SJSA1 (cell line): ENCODE measurements around the gene TIMM44. TPM values are rescaled to one million over a fixed set of nuclear protein-coding genes. Genes with fewer than 3 reads are reported as not detected.

Experiments
- DNase-seq, 2 experiments: peaks; one replicate each; pipeline ENCODE4 v3.0.0-alpha.2; 2015 to 2020; ENCODE audit warnings: low spot score in 2 of 2, low read depth in 1 of 2
- H3K27ac ChIP-seq: fragments of 250-450 bp; sonication (Bioruptor Pico); 2 replicates; pipeline ENCODE4 v1.5.1; 2020; ENCODE audit warnings: mild to moderate bottlenecking, moderate library complexity
- H3K27me3 ChIP-seq: fragments of 250-450 bp; sonication (Bioruptor Pico); replicated peaks from 2 replicates; pipeline ENCODE4 v1.5.1; 2020; ENCODE audit warnings: mild to moderate bottlenecking, moderate library complexity
- H3K36me3 ChIP-seq: fragments of 250-450 bp; sonication (Bioruptor Pico); 2 replicates; pipeline ENCODE4 v1.5.1; 2020; ENCODE audit warnings: mild to moderate bottlenecking
- H3K4me1 ChIP-seq: fragments of 250-450 bp; sonication (Bioruptor Pico); replicated peaks from 2 replicates; pipeline ENCODE4 v1.6.1; 2021; ENCODE audit warnings: mild to moderate bottlenecking
- H3K4me3 ChIP-seq: fragments of 250-450 bp; sonication (Bioruptor Pico); 2 replicates; pipeline ENCODE4 v1.5.1; 2020; ENCODE audit warnings: mild to moderate bottlenecking
- H3K9me3 ChIP-seq: fragments of 250-450 bp; sonication (Bioruptor Pico); replicated peaks from 2 replicates; pipeline ENCODE4 v1.5.1; 2020; ENCODE audit warnings: mild to moderate bottlenecking
- total RNA-seq: library from RNA; depleted of rRNA; stranded (reverse); fragments of >200 nt; shearing (Covaris generic); gene quantifications from 2 replicates; pipeline ENCODE4 v1.2.3, GENCODE V29; 2014

Gene TIMM44
- total RNA-seq, 1 experiment from 2014 or later, result 65.3 TPM

- Histone ChIP-seq H3K9me3 (no peaks in the 10 kb centered on the region), H3K4me3 (no peak within 1 kb of the TSS), H3K4me1 (peaks cover 24% of the 10 kb centered on the region), H3K27ac (no peak within 1 kb of the TSS), H3K27me3 (peaks cover 39% of the 10 kb centered on the region), H3K36me3 (peaks cover 27% of the 10 kb centered on the region)
- DNase-seq, result no peak
Observed at GRCh38 chr19:7914598-7915045, 28.8 kb downstream of the TIMM44 start, which contains the start of gene TGFBR3L. Gene TGFBR3L (plus strand): TSS chr19:7914830.

DNA sequence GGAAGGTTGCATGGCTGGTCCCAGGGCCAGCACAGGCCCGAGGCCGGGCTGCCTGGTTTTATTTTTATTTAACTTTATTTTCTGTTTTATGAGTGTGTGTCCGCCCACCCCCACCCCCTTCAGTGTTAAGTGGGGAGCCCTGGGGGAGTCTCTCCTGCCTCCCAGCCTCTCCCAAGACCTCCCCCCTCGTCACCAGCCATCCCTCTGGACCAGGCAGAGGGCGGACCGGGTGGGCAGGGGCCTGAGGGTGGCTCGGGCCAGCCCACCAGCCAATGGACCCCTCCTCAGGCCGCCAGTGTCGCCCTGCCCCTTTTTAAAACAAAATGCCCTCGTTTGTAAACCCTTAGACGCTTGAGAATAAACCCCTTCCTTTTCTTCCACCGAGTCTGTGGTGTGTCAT lies 29.4 kb downstream of the TIMM44 start:
- H3K27me3 ChIP-seq, result peaks cover 39% of the 10 kb centered on the region
- H3K9me3 ChIP-seq, result no peaks in the 10 kb centered on the region
- peaks cover 24% of the 10 kb centered on the region for H3K4me1 ChIP-seq
- peaks cover 30% of the 10 kb centered on the region for H3K36me3 ChIP-seq
- no peak overlapping the region for H3K27ac ChIP-seq
- H3K4me3 ChIP-seq, result no peak overlapping the region
- DNase-seq, result no peak

DNA sequence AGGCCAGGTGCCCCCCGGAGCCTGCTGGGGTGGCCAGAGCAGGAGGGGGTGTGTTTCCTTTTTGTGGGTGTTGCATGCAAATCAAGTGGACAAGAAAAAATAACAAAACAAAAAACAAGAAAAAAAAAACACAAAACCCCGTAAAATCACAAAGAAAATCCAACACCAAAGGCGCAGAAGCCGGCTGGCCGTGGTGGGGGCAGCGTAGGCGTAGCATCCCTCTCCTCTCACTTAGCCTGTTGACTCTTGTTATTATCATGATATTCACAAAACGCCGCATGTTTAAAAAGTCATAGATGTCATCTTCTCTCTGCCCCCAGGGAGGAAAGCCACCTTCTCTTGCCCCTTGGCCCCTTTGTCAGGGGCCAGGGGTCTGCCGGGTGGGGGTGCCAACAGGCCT lies 29.8 kb downstream of the TIMM44 start:
- Histone ChIP-seq H3K4me3 (no peak overlapping the region), H3K9me3 (no peaks in the 10 kb centered on the region), H3K4me1 (peaks cover 24% of the 10 kb centered on the region), H3K27me3 (peaks cover 39% of the 10 kb centered on the region), H3K36me3 (peaks cover 32% of the 10 kb centered on the region), H3K27ac (no peak overlapping the region)
- no peak for DNase-seq

GRCh38 chr19:7912697-7913564 lies 30.5 kb downstream of the TIMM44 start:
- peaks cover 22% of the 10 kb centered on the region for H3K4me1 ChIP-seq
- no peak overlapping the region for H3K4me3 ChIP-seq
- peaks cover 32% of the 10 kb centered on the region for H3K36me3 ChIP-seq
- no peak for DNase-seq
- no peaks in the 10 kb centered on the region for H3K9me3 ChIP-seq
- no peak overlapping the region for H3K27ac ChIP-seq
- peaks cover 33% of the 10 kb centered on the region for H3K27me3 ChIP-seq

DNA sequence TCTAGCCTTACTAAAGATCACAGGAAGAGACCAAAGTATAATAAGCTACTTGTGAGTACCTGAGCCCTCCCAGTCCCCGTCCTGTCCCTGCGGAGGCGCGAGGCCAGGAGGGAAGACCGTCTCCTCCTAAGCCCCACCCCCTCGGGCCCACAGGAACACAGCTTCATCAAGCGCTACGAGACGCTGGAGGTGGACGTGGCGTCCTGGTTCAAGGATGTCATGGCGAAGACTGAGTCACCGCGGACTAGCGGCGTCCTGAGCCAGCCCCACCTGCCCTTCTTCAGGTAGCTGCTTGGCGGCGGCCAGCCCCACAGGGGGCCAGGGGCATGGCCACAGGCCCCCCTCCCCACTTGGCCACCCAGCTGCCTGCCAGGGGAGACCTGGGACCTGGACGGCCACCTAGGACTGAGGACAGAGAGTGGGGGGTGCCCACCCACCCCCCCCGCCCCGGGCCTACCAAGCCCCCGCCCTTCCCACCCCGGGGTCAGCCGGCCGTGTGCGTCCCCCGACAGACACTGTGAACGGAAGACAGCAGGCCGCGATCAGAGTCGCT lies 31.2 kb downstream of the TIMM44 start:
- peaks cover 15% of the 10 kb centered on the region for H3K4me1 ChIP-seq
- peaks cover 26% of the 10 kb centered on the region for H3K27me3 ChIP-seq
- no peak overlapping the region for H3K4me3 ChIP-seq
- H3K27ac ChIP-seq, result no peak overlapping the region
- H3K9me3 ChIP-seq, result no peaks in the 10 kb centered on the region
- no peak for DNase-seq
- peaks cover 34% of the 10 kb centered on the region for H3K36me3 ChIP-seq

DNA sequence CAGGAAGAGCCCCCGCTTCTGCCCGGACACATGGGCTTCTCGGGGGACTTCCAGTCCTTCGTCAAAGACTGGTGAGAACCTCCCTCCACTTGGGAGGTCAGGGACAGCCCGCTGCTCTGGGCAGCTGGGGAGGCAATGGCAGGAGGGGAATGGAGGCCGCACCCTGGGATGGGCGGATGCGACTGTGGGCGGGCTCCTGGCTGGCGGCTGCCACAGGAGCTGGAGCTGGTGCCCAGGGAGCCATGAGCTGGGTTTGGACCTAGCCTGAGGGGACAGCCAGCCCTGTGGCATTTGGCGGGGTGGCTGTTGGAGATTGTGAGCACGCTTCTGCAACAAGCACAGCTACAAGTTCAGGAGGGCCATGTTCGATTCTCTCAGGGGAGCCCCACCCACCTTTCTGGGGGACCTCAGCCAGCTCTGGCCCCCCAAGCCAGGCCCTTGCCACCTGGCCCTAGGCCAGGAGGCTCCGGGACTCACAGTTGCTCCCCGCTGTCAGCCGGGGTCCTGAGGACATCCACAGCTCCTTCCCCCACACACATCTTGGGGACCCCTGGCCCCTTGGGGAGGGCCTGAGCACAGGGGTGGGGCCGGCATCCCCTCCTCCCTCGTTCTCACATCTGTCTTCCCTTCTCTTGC lies 31.8 kb downstream of the TIMM44 start:
- H3K36me3 ChIP-seq, result peaks cover 36% of the 10 kb centered on the region

DNA sequence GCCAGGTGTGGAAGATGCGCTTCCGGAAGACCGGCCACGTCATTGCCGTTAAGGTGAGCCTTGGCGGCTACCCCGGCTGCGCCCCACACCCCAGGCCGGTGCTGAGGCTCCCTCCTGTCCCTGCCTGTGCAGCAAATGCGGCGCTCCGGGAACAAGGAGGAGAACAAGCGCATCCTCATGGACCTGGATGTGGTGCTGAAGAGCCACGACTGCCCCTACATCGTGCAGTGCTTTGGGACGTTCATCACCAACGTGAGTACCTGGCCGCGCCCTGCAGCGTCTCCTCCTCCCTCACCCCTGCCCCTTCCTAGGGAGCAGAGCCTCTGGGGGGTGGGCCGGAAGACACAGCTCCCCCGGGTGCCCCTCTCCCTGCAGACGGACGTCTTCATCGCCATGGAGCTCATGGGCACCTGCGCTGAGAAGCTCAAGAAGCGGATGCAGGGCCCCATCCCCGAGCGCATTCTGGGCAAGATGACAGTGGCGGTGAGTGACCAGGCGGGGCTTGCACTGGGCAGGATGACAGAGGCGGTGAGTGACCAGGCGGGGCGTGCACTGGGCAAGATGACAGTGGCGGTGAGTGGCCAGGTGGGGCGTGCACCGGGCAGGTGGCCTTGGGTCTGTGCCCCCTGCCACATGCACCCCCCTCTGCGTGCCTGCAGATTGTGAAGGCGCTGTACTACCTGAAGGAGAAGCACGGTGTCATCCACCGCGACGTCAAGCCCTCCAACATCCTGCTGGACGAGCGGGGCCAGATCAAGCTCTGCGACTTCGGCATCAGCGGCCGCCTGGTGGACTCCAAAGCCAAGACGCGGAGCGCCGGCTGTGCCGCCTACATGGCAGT lies 32.9 kb downstream of the TIMM44 start:
- DNase-seq, result no peak
- H3K4me1 ChIP-seq, result no peaks in the 10 kb centered on the region
- H3K27me3 ChIP-seq, result peaks cover 9% of the 10 kb centered on the region
- H3K9me3 ChIP-seq, result no peaks in the 10 kb centered on the region
- H3K4me3 ChIP-seq, result no peak overlapping the region
- H3K36me3 ChIP-seq, result peaks cover 46% of the 10 kb centered on the region
- H3K27ac ChIP-seq, result no peak overlapping the region

More for the DNA sequence above, 31.8 kb downstream of the TIMM44 start:
- H3K27me3 ChIP-seq, result peaks cover 20% of the 10 kb centered on the region
- no peak overlapping the region for H3K27ac ChIP-seq
- no peaks in the 10 kb centered on the region for H3K9me3 ChIP-seq
- DNase-seq, result no peak
- H3K4me3 ChIP-seq, result no peak overlapping the region
- peaks cover 9% of the 10 kb centered on the region for H3K4me1 ChIP-seq

DNA sequence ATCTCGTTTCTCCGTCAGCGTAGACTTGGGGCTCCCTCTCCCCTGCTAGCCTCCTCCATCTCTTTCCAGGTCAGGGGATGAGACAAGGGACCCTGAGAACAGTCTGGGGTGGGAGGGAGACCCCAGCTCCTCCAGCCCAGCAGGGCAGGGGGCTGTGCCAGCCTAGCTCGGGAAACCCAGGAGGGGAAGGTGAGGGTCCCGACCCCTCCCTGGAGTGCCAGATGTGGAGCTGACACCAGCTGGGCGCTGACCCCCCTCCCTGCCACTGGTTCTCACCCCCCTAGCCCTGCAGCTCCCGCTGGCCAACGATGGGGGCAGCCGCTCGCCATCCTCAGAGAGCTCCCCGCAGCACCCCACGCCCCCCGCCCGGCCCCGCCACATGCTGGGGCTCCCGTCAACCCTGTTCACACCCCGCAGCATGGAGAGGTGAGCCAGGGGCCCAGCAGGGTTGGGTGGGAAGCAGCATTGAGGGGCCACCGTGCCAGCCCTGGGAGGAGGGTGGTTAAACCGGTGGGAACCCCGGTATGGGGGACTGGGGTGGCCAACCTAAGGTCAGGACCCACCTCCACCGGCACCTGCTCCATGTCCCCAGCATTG lies 33.9 kb downstream of the TIMM44 start:
- peaks cover 4% of the 10 kb centered on the region for H3K4me1 ChIP-seq
- no peak overlapping the region for H3K27ac ChIP-seq
- H3K4me3 ChIP-seq, result no peak overlapping the region
- no peaks in the 10 kb centered on the region for H3K9me3 ChIP-seq
- peaks cover under 1% of the 10 kb centered on the region; the same call in 1 of the 2 replicates for H3K27me3 ChIP-seq
- DNase-seq, result no peak
- peaks cover 49% of the 10 kb centered on the region for H3K36me3 ChIP-seq

- no peak for DNase-seq
- Histone ChIP-seq H3K4me3 (no peak overlapping the region), H3K9me3 (no peaks in the 10 kb centered on the region), H3K4me1 (peaks cover 8% of the 10 kb centered on the region), H3K27ac (no peak overlapping the region), H3K27me3 (no peaks in the 10 kb centered on the region), H3K36me3 (peaks cover 55% of the 10 kb centered on the region)
Observed at GRCh38 chr19:7908742-7909461, 34.6 kb downstream of the TIMM44 start.

- peaks cover 55% of the 10 kb centered on the region for H3K36me3 ChIP-seq
Observed at GRCh38 chr19:7908078-7908699, 35.3 kb downstream of the TIMM44 start.

DNA sequence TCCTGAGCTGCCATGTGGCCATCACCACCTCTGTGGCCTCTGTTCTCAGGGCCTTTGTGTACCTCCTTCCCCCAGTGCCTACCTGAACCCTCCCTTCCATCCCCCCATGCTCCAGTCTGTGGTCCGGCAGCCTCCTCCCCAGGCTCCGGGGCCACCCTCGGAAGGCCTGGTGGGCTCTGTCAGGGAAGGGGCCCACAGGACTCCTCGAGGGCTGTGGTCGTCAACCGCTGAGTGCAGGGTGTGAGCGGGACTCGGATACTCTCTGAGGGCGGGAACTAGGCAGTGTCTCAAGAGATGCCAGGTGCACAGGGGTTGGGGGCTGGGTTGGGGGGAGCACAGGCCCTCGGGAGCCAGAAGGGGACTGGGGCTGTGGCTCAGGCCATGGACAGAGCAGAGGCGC lies 35.9 kb downstream of the TIMM44 start:
- Histone ChIP-seq H3K9me3 (no peaks in the 10 kb centered on the region), H3K4me1 (peaks cover 16% of the 10 kb centered on the region), H3K27ac (no peak overlapping the region), H3K27me3 (no peaks in the 10 kb centered on the region), H3K4me3 (no peak overlapping the region), H3K36me3 (peaks cover 52% of the 10 kb centered on the region)
- DNase-seq, result no peak

More at GRCh38 chr19:7908078-7908699, 35.3 kb downstream of the TIMM44 start:
- Histone ChIP-seq H3K27me3 (no peaks in the 10 kb centered on the region), H3K9me3 (no peaks in the 10 kb centered on the region), H3K4me3 (no peak overlapping the region), H3K4me1 (peaks cover 9% of the 10 kb centered on the region), H3K27ac (no peak overlapping the region)
- no peak for DNase-seq

- H3K27ac ChIP-seq, result no peak overlapping the region
- no peaks in the 10 kb centered on the region for H3K27me3 ChIP-seq
- no peaks in the 10 kb centered on the region for H3K9me3 ChIP-seq
- no peak overlapping the region for H3K4me3 ChIP-seq
- peaks cover 50% of the 10 kb centered on the region for H3K36me3 ChIP-seq
- H3K4me1 ChIP-seq, result peaks cover 16% of the 10 kb centered on the region
- no peak for DNase-seq
Observed at GRCh38 chr19:7907122-7907521, 36.3 kb downstream of the TIMM44 start.
